VCaP (cell line): Measurements from ENCODE around the gene GGCX.

Source experiments
- H3K27ac ChIP-seq: fragments of 450-650 bp; 2 replicates; pipeline ENCODE4 v1.5.1; 2017
- CTCF ChIP-seq: fragments of 450-650 bp; conservative IDR thresholded peaks from 2 replicates; pipeline ENCODE4 v1.5.1; 2017; ENCODE audit warnings: mild to moderate bottlenecking, moderate library complexity

GGCX gene

GRCh38 chr2:85548608-85548900, 12.7 kb downstream of the GGCX start:
- H3K27ac ChIP-seq, result peak overlapping the region; percentile 52
- TF ChIP-seq CTCF, result no peak

- H3K27ac ChIP-seq, result peak overlapping the region; percentile 52
- TF ChIP-seq CTCF, result no peak
Measured at GRCh38 chr2:85547859-85548607, 13.3 kb downstream of the GGCX start.

- peak overlapping the region; percentile 52; the same call in 1 of the 2 replicates for H3K27ac ChIP-seq
- no peak for TF ChIP-seq CTCF
Measured at GRCh38 chr2:85547089-85547858, 14.0 kb downstream of the GGCX start.

GRCh38 chr2:85545780-85546240, 15.5 kb downstream of the GGCX start:
- H3K27ac ChIP-seq, result peak overlapping the region; percentile 29; the same call in 1 of the 2 replicates

GRCh38 chr2:85544915-85545779, 16.1 kb downstream of the GGCX start:
- H3K27ac ChIP-seq, result peak overlapping the region; percentile 34; the same call in 1 of the 2 replicates

More at GRCh38 chr2:85545780-85546240, 15.5 kb downstream of the GGCX start:
- TF ChIP-seq CTCF, result no peak

GRCh38 chr2:85544254-85544691, 17.0 kb downstream of the GGCX start:
- H3K27ac ChIP-seq, result peak overlapping the region; percentile 34; the same call in 1 of the 2 replicates

GRCh38 chr2:85542777-85543176, 18.5 kb downstream of the GGCX start:
- H3K27ac ChIP-seq, result peak overlapping the region; percentile 100; the same call in 1 of the 2 replicates
- no peak for TF ChIP-seq CTCF
